Diencephalon (tissue), 1 donor: ENCODE data around the gene PGRMC2. TPM values are rescaled to one million over a fixed set of nuclear protein-coding genes. Genes with fewer than 3 reads are reported as not detected.

Experiments used
- total RNA-seq: library from RNA; depleted of rRNA; stranded (reverse); fragments of >200 nt; gene quantifications from one replicate; pipeline ENCODE4 v1.2.3, GENCODE V29; 2014

The PGRMC2 gene
- total RNA-seq = 37.4 TPM

GRCh38 chr4:128287141-128287870 lies at the start of gene PGRMC2:
Gene PGRMC2, minus strand, starts transcription at chr4:128287813. Its CDS starts 23 bp downstream, at chr4:128287790.

Other genes starting within 250 kb of the PGRMC2 start
- gene LARP1B, start 226.5 kb downstream of the PGRMC2 start, total RNA-seq = 60.9 TPM